Activated naive CD4-positive, alpha-beta T cell treated with anti-CD3 and anti-CD28 coated beads, Interleukin-2, amount 10 ng/mL, durations not matched to agents 7 days and 5 days (primary cell): ENCODE data around the gene MESP1.

ENCODE experiments used
- CTCF ChIA-PET: fragments of 350-600 bp; sonication (Branson Sonifier 250); formaldehyde crosslinking; loops from one replicate; lab custom pipeline; 2021; ENCODE audit warnings: antibody characterized with exemption; lab: Charles Lee
- DNase-seq: peaks from one replicate; pipeline ENCODE4 v3.0.0-alpha.2; 2020
- H3K27ac Mint-ChIP-seq: one replicate; pipeline ENCODE4 v1.8.0; 2021; ENCODE audit warnings: mild to moderate bottlenecking, moderate library complexity, mixed read lengths
- H3K27me3 Mint-ChIP-seq: one replicate; pipeline ENCODE4 v1.8.0; 2021; ENCODE audit warnings: mild to moderate bottlenecking, mixed read lengths
- H3K36me3 Mint-ChIP-seq: one replicate; pipeline ENCODE4 v1.8.0; 2021; ENCODE audit warnings: mixed read lengths
- H3K4me1 Mint-ChIP-seq: one replicate; pipeline ENCODE4 v1.8.0; 2021; ENCODE audit warnings: mixed read lengths
- H3K4me3 Mint-ChIP-seq: one replicate; pipeline ENCODE4 v1.8.0; 2021; ENCODE audit warnings: mild to moderate bottlenecking, moderate library complexity, mixed read lengths
- H3K9me3 Mint-ChIP-seq: one replicate; pipeline ENCODE4 v1.8.0; 2021; ENCODE audit warnings: mixed read lengths

Gene MESP1

GRCh38 chr15:89745768-89746167 lies 5.3 kb downstream of the MESP1 start:
- CTCF ChIA-PET: no interaction called here
- Mint-ChIP-seq H3K9me3 (no peaks in the 10 kb centered on the region), H3K27ac (no peak overlapping the region), H3K36me3 (no peaks in the 10 kb centered on the region), H3K27me3 (peaks cover 38% of the 10 kb centered on the region), H3K4me1 (peaks cover 6% of the 10 kb centered on the region), H3K4me3 (no peak overlapping the region)
- DNase-seq: no peak

- Mint-ChIP-seq H3K4me3 (no peak overlapping the region), H3K27me3 (peaks cover 38% of the 10 kb centered on the region), H3K4me1 (peaks cover 7% of the 10 kb centered on the region), H3K36me3 (no peaks in the 10 kb centered on the region), H3K9me3 (no peaks in the 10 kb centered on the region), H3K27ac (no peak overlapping the region)
- CTCF ChIA-PET: no interaction called here
- DNase-seq: no peak
These were observed 5.9 kb downstream of the MESP1 start for GRCh38 chr15:89745131-89745530.

GRCh38 chr15:89743594-89743993 lies 7.5 kb downstream of the MESP1 start:
- H3K36me3 Mint-ChIP-seq: no peaks in the 10 kb centered on the region
- H3K9me3 Mint-ChIP-seq: no peaks in the 10 kb centered on the region
- H3K27me3 Mint-ChIP-seq: peaks cover 24% of the 10 kb centered on the region
- no peak overlapping the region for H3K27ac Mint-ChIP-seq
- no peak overlapping the region for H3K4me3 Mint-ChIP-seq
- no peak for DNase-seq
- peaks cover 2% of the 10 kb centered on the region for H3K4me1 Mint-ChIP-seq
- CTCF ChIA-PET: interaction anchor here (1.2 kb wide), 1 partner anchor 131 kb away, joined by 9 read pairs; no protein-coding TSS in a partner anchor

GRCh38 chr15:89743011-89743410 lies 8.0 kb downstream of the MESP1 start:
- peaks cover 21% of the 10 kb centered on the region for H3K27me3 Mint-ChIP-seq
- H3K9me3 Mint-ChIP-seq: no peaks in the 10 kb centered on the region
- CTCF ChIA-PET: interaction anchor here (1.0 to 1.2 kb wide), 2 partner anchors 19 to 132 kb away, joined by 3 to 9 read pairs; no protein-coding TSS in a partner anchor
- peaks cover 2% of the 10 kb centered on the region for H3K4me1 Mint-ChIP-seq
- no peak overlapping the region for H3K4me3 Mint-ChIP-seq
- no peak for DNase-seq
- no peaks in the 10 kb centered on the region for H3K36me3 Mint-ChIP-seq
- no peak overlapping the region for H3K27ac Mint-ChIP-seq

GRCh38 chr15:89740137-89740536 lies 10.9 kb downstream of the MESP1 start:
- DNase-seq: peak; percentile 70
- no peak overlapping the region for H3K4me3 Mint-ChIP-seq
- CTCF ChIA-PET: interaction anchor here (0.7 to 2.1 kb wide), 13 partner anchors 9 to 335 kb away, joined by 3 to 28 read pairs (median 5); partner anchors contain the start of gene MESP1
- peaks cover 42% of the 10 kb centered on the region for H3K27me3 Mint-ChIP-seq
- H3K36me3 Mint-ChIP-seq: no peaks in the 10 kb centered on the region
- H3K4me1 Mint-ChIP-seq: peaks cover 2% of the 10 kb centered on the region
- H3K27ac Mint-ChIP-seq: no peak overlapping the region
- H3K9me3 Mint-ChIP-seq: no peaks in the 10 kb centered on the region

- H3K36me3 Mint-ChIP-seq: no peaks in the 10 kb centered on the region
- CTCF ChIA-PET: no interaction called here
- no peak for DNase-seq
These were observed 15.3 kb downstream of the MESP1 start for GRCh38 chr15:89735773-89736172.

DNA sequence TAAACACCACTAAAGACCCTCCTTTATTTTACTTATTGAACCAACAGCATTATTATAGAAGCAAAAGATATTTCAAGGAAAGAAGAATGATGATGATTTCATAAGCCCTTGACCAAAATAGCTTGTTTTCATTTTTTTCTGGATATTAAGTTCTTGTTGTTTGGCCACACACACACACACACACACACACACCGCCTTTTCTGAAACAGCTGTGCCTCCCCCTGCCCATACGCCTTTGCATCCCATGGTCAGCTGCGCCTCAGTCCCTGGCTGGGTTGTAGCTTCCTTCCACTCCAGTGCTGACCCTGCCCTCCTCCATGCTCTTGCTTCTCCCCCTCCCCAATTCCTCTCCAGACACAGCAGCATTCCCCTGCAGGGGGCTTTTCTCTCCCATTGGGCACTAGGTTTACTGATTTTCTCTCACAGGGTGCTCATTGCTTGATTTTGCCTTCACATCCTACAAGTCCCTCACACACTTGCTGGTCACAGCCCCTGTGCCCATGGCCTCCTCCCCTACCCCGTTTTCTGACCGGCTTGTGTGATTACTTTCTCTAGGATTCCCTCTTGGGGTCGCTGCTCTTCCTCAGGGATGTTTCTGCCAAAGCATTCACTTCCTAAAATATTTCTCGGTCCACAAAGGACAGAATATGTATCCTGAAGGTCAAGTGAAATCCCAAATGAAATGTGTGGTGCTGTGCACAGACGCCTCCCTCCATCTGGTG lies 18.4 kb downstream of the MESP1 start:
- no peaks in the 10 kb centered on the region for H3K9me3 Mint-ChIP-seq
- no peaks in the 10 kb centered on the region for H3K4me1 Mint-ChIP-seq
- no peak overlapping the region for H3K4me3 Mint-ChIP-seq
- no peak for DNase-seq
- H3K27ac Mint-ChIP-seq: no peak overlapping the region
- H3K27me3 Mint-ChIP-seq: peaks cover 41% of the 10 kb centered on the region
- no peaks in the 10 kb centered on the region for H3K36me3 Mint-ChIP-seq
- CTCF ChIA-PET: interaction anchor here (1.2 kb wide), 2 partner anchors 28 to 57 kb away, joined by 3 read pairs; no protein-coding TSS in a partner anchor

More at GRCh38 chr15:89735773-89736172, 15.3 kb downstream of the MESP1 start:
- H3K4me3 Mint-ChIP-seq: no peak overlapping the region
- peaks cover 2% of the 10 kb centered on the region for H3K4me1 Mint-ChIP-seq
- no peaks in the 10 kb centered on the region for H3K9me3 Mint-ChIP-seq
- peaks cover 46% of the 10 kb centered on the region for H3K27me3 Mint-ChIP-seq
- no peak overlapping the region for H3K27ac Mint-ChIP-seq

GRCh38 chr15:89731275-89731674 lies 19.8 kb downstream of the MESP1 start:
- no peaks in the 10 kb centered on the region for H3K9me3 Mint-ChIP-seq
- H3K4me3 Mint-ChIP-seq: no peak overlapping the region
- CTCF ChIA-PET: no interaction called here
- H3K4me1 Mint-ChIP-seq: no peaks in the 10 kb centered on the region
- no peak overlapping the region for H3K27ac Mint-ChIP-seq
- no peak for DNase-seq
- H3K27me3 Mint-ChIP-seq: peaks cover 39% of the 10 kb centered on the region
- no peaks in the 10 kb centered on the region for H3K36me3 Mint-ChIP-seq

- no peak overlapping the region for H3K27ac Mint-ChIP-seq
- no peak for DNase-seq
- CTCF ChIA-PET: no interaction called here
These were observed 22.8 kb downstream of the MESP1 start for GRCh38 chr15:89728254-89728653.

DNA sequence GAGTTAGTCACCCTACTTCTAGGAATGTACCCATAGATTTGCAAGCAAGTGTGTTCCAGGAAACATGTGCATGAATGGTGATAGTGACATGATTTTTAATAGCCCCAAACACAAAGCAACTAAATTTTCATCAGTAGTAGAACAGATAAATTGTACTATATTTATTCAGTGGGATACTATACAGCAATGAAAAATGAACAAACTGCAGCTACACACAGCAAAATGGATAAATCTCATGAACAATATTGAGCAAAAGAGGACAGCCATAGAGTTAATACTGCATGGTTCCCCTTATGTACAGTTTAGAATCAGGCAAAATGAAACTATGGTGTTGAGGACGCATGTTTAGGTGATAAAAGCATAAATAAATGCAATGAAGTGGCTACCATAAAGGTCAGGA lies 26.0 kb downstream of the MESP1 start:
- H3K4me3 Mint-ChIP-seq: no peak overlapping the region
- no peaks in the 10 kb centered on the region for H3K4me1 Mint-ChIP-seq
- DNase-seq: no peak
- peaks cover 3% of the 10 kb centered on the region for H3K9me3 Mint-ChIP-seq
- H3K36me3 Mint-ChIP-seq: no peaks in the 10 kb centered on the region
- CTCF ChIA-PET: no interaction called here
- H3K27ac Mint-ChIP-seq: no peak overlapping the region
- peaks cover 21% of the 10 kb centered on the region for H3K27me3 Mint-ChIP-seq

More at GRCh38 chr15:89728254-89728653, 22.8 kb downstream of the MESP1 start:
- Mint-ChIP-seq H3K4me3 (no peak overlapping the region), H3K9me3 (peaks cover 3% of the 10 kb centered on the region), H3K4me1 (no peaks in the 10 kb centered on the region), H3K27me3 (peaks cover 23% of the 10 kb centered on the region), H3K36me3 (no peaks in the 10 kb centered on the region)

DNA sequence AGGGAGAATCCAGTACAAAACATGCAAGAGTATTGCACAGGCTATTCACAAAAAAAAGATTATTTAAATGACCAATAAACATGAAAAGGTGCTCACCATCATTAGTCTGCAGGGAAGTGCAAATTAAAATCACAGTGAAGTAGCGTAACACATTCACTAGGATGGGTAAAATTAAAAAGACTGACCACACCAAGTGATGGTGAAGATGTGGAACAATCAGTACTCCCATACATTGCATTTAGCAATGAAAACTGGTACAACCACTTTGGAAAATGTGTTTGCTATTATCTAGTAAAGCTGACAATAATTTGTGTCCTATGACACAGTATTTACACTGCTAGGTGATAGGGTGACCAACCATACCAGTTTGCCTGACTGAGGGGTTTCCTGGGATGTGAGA lies 26.4 kb downstream of the MESP1 start:
- no peak for DNase-seq
- peaks cover 25% of the 10 kb centered on the region for H3K27me3 Mint-ChIP-seq
- CTCF ChIA-PET: no interaction called here
- no peak overlapping the region for H3K4me3 Mint-ChIP-seq
- no peaks in the 10 kb centered on the region for H3K36me3 Mint-ChIP-seq
- H3K4me1 Mint-ChIP-seq: no peaks in the 10 kb centered on the region
- no peak overlapping the region for H3K27ac Mint-ChIP-seq
- H3K9me3 Mint-ChIP-seq: peaks cover 3% of the 10 kb centered on the region

GRCh38 chr15:89723031-89723430 lies 28.0 kb downstream of the MESP1 start:
- H3K4me3 Mint-ChIP-seq: no peak overlapping the region

DNA sequence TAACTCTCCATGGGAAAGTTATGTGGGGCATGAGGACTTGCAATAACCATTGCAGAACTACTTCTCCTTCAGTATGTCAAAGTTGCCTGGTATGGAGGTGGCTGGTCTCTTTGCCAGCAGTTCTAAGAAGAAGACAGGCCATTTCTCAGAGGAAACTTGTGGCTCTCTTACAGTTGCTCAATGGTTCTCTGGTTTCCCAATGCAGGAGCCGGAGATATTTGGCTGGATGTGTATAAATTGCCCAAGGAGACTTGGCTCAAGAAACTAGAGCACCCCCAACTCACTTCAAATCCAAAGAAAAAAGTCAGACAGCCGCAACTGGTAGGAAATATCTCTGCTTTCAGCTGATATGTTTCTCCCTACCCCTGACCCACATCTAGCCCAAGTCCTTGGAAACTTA lies 36.3 kb downstream of the MESP1 start:
- no peak overlapping the region for H3K4me3 Mint-ChIP-seq
- H3K9me3 Mint-ChIP-seq: no peaks in the 10 kb centered on the region
- H3K36me3 Mint-ChIP-seq: no peaks in the 10 kb centered on the region
- no peak overlapping the region for H3K27ac Mint-ChIP-seq
- CTCF ChIA-PET: no interaction called here
- no peak for DNase-seq
- peaks cover 10% of the 10 kb centered on the region for H3K27me3 Mint-ChIP-seq
- H3K4me1 Mint-ChIP-seq: no peaks in the 10 kb centered on the region

More at GRCh38 chr15:89723031-89723430, 28.0 kb downstream of the MESP1 start:
- peaks cover 3% of the 10 kb centered on the region for H3K9me3 Mint-ChIP-seq
- CTCF ChIA-PET: interaction anchor here (0.9 to 1.2 kb wide), 2 partner anchors 20 to 38 kb away, joined by 3 to 5 read pairs; no protein-coding TSS in a partner anchor
- no peaks in the 10 kb centered on the region for H3K4me1 Mint-ChIP-seq
- DNase-seq: no peak
- H3K36me3 Mint-ChIP-seq: no peaks in the 10 kb centered on the region
- no peak overlapping the region for H3K27ac Mint-ChIP-seq
- H3K27me3 Mint-ChIP-seq: peaks cover 22% of the 10 kb centered on the region

- CTCF ChIA-PET: no interaction called here
- Mint-ChIP-seq H3K9me3 (no peaks in the 10 kb centered on the region), H3K4me1 (no peaks in the 10 kb centered on the region), H3K27ac (no peak overlapping the region), H3K4me3 (no peak overlapping the region), H3K27me3 (peaks cover 32% of the 10 kb centered on the region), H3K36me3 (no peaks in the 10 kb centered on the region)
- no peak for DNase-seq
These were observed 43.5 kb downstream of the MESP1 start for GRCh38 chr15:89707577-89707976.

GRCh38 chr15:89704411-89704810 lies 46.6 kb downstream of the MESP1 start:
- DNase-seq: no peak
- Mint-ChIP-seq H3K27me3 (peaks cover 52% of the 10 kb centered on the region), H3K4me3 (no peak overlapping the region), H3K36me3 (no peaks in the 10 kb centered on the region), H3K27ac (no peak overlapping the region), H3K4me1 (no peaks in the 10 kb centered on the region), H3K9me3 (no peaks in the 10 kb centered on the region)
- CTCF ChIA-PET: no interaction called here
